HG02763 (cell line): ENCODE measurements around the gene PCBD1.
"Not testable (repeated sequence)": the region's sequence is repeated elsewhere in the genome, so short reads cannot be mapped to it uniquely, and the experiment has no call there.

Experiments
- ATAC-seq: cut with Tn5 transposase; IDR thresholded peaks from one replicate; pipeline ENCODE4 v1.9.1; 2021; ENCODE audit warnings: mild to moderate bottlenecking, moderate library complexity; ENCODE audit not compliant: unreplicated experiment

PCBD1 gene

GRCh38 chr10:70874061-70874460 lies 14.3 kb downstream of the PCBD1 start:
- no peak for ATAC-seq

GRCh38 chr10:70872291-70872690 lies 16.1 kb downstream of the PCBD1 start:
- ATAC-seq: no peak

- no peak for ATAC-seq
Observed at GRCh38 chr10:70866424-70866823, 21.9 kb downstream of the PCBD1 start.

- no peak for ATAC-seq
Observed at GRCh38 chr10:70864935-70865334, 23.4 kb downstream of the PCBD1 start.

- ATAC-seq: no peak
Observed at GRCh38 chr10:70863470-70864160, 24.8 kb downstream of the PCBD1 start.

- ATAC-seq: not testable (repeated sequence)
Observed at GRCh38 chr10:70861495-70862197, 26.7 kb downstream of the PCBD1 start.

GRCh38 chr10:70858759-70859158 lies 29.6 kb downstream of the PCBD1 start:
- ATAC-seq: no peak

GRCh38 chr10:70856454-70856853 lies 31.9 kb downstream of the PCBD1 start:
- ATAC-seq: no peak

GRCh38 chr10:70853457-70853856 lies 34.9 kb downstream of the PCBD1 start:
- ATAC-seq: no peak

GRCh38 chr10:70853038-70853437 lies 35.3 kb downstream of the PCBD1 start:
- no peak for ATAC-seq

GRCh38 chr10:70851597-70852475 lies 36.5 kb downstream of the PCBD1 start:
- ATAC-seq: no peak

GRCh38 chr10:70850097-70850496 lies 38.3 kb downstream of the PCBD1 start:
- no peak for ATAC-seq

GRCh38 chr10:70849582-70850016 lies 38.8 kb downstream of the PCBD1 start:
- ATAC-seq: no peak

GRCh38 chr10:70847659-70848360 lies 40.6 kb downstream of the PCBD1 start:
- ATAC-seq: no peak

GRCh38 chr10:70846795-70847194 lies 41.6 kb downstream of the PCBD1 start:
- no peak for ATAC-seq

GRCh38 chr10:70845816-70846215 lies 42.5 kb downstream of the PCBD1 start:
- ATAC-seq: no peak

- ATAC-seq: no peak
Observed at GRCh38 chr10:70845256-70845655, 43.1 kb downstream of the PCBD1 start.

- no peak for ATAC-seq
Observed at GRCh38 chr10:70843776-70844489, 44.4 kb downstream of the PCBD1 start.

GRCh38 chr10:70843333-70843732 lies 45.0 kb downstream of the PCBD1 start:
- no peak for ATAC-seq

GRCh38 chr10:70840836-70841235 lies 47.5 kb downstream of the PCBD1 start:
- no peak for ATAC-seq
